DMS114 treated with DMSO at 0.1 percent for 48 hours (cell line): ENCODE measurements around the gene MGAT5.

ENCODE experiments used
- DNase-seq: peaks from one replicate; lab custom pipeline; 2025; ENCODE audit not compliant: unreplicated experiment; lab: John Stamatoyannopoulos, UW

Gene MGAT5

DNA sequence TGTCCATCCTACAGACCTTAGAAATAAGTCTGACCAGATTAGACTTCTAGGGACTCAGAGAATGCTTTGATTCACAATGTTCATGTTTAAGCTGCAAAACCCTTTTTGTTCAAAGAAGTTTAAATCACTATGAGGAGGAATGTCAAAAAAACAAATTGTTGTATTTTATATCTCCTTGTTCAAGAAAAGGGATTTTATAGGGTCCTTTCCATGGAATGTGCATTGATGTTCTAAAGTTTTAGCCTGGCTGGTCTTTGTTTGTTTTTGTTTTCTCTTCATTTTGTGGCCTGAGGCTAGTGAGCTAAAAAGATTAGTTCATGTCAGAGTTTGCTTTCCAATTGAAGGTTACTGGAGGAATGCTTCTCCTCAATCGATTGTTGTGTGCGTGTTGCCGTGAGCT is 77.2 kb downstream of the MGAT5 start:
- no peak for DNase-seq

DNA sequence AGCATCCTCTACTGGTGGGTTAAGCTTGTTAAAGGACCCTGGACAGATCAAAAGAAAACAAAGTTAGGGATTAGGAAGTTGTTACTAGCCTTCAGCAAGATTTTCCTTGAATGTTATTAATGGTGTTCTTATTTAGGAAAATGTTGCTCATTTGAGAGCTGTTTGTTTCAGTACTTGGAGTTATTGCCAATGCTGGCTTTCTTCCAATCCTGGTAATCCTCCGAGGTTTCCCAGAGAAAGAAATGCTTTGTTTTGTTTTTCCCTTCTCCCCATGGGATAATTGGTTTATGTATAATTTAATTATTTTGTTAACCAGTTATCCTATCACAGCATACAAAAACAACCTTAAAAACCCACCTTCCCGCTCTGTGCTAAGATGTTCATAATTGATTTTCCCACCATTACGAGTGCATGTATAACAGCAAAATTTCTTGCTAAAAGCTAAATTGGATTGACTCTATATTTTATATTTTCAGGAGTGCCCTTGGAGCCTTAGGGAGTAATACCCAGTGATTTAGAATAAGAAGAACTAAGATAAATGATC is 79.8 kb downstream of the MGAT5 start:
- no peak for DNase-seq

DNA sequence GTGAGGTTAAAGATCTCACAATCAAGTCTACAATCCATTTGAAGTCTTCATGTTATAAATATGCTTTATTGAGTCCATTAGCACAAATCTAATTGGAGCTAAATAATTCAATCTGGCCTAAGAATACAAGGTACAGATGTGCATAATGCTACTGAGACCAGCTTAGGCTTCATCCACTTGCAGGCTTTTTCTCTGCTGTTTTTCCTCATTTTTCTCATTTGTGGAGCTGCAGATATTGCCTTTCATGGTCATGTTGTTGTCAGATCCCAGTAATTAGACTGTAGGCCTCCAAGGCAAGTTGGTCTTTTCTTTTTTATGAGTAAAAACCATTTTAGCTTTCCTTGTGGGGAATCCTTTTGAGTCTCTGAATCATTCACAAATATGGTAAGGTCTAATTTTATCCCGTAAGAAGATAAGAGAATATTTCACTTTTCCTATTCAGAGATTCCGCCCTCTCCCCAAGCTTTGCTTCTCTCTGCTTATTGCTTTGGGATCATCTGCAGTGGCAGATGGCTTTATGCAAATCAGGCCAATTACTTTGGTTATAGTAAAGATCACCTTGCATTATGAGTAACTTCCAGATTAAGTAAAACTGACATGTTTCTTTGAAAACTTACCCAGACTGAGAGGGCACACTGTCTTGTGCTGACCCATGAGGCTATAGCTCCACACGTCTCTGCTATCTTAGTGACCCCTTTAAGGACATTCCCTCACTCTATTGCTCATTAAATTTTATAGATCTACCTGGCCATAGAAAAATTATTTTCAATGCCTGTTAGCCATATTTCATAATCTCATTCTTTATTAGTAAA is 80.9 kb downstream of the MGAT5 start:
- no peak for DNase-seq

DNA sequence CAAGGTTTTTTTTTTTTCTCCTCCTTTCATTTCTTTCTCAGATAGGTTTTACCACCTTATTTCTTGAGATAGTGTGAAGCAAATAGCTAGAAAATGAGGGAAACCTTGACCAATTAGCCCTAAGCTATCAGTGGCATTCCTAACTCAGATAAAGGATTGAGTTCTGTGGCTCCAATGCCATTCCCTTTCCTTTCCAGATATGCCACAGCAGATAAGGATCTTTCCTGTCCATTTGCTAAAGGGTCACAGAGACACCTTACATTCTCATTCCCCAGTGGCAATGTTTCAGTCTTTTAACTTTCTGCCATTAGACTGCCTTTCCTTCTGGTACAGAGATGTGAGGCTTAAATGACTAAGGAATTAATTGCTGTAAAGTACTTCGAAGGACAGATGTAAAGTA is 81.7 kb downstream of the MGAT5 start:
- DNase-seq = no peak

DNA sequence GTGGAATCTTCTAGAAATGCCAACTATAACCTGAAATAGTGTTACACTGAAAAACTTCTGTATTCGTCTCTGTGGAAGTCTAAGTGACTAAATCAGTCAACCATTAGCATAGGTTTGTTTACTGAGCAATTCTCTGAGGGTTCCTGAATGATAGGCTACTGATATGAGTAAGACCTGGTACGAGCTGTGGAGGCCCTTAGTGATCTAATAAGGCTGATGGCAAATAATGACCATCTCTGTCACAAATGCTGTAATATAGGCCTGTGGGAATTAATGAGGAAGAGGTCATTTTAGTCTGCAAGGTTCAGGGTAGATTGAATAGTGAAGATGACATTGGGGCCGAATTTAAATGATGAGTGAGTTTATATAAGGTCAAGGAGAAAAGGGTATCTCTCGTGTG is 82.5 kb downstream of the MGAT5 start:
- DNase-seq = no peak

DNA sequence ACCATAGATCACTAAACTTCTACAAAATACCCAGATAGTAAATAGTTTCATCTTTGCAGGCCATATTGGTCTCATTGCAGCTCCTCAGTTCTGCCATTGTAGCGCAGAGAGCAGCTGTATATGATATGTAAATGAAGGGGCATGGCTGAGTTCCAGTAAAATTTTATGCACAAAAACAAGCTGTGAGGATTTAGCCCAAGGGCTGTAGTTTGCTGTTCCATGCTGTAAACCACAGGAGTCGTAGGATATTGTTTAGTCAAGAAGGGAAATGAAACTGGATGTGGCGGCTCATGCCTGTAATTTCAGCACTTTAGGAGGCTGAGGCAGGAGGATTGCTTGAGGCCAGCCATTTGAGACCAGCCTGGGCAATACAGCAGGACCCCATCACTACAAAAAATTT is 83.0 kb downstream of the MGAT5 start:
- DNase-seq = no peak

DNA sequence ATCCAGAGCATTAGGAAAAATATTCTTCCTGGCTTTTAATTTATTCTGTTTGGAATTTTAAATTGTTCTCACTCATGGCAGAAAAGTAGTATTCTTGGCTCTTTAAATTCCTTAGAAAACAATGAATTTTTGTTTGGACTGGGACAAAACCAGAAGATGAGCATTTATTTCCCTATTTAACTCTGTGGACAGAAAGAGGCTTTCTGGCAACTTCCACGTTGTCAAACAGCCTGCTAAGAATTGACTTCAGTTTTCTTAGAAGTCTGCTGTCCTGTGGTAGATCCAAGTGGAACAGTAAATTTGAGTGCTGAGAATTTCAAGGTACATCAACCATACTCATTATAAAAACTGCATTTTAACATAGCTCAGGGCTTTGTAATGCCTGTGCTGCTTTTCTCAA is 83.8 kb downstream of the MGAT5 start:
- DNase-seq = no peak

DNA sequence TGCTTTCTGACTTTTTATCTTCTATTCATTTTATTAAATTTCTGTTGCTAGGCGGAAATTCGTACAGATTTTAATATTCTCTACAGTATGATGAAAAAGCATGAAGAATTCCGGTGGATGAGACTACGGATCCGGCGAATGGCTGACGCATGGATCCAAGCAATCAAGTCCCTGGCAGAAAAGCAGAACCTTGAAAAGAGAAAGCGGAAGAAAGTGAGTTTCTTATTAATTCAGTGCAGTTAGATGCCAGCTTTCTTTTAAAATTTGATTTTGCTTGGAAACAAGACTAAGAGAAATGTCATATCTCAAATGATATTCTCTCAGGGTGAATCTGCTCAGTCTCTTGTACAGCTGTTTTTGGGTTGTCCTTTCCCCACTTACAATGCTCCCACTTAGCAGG is 84.3 kb downstream of the MGAT5 start:
- no peak for DNase-seq

DNA sequence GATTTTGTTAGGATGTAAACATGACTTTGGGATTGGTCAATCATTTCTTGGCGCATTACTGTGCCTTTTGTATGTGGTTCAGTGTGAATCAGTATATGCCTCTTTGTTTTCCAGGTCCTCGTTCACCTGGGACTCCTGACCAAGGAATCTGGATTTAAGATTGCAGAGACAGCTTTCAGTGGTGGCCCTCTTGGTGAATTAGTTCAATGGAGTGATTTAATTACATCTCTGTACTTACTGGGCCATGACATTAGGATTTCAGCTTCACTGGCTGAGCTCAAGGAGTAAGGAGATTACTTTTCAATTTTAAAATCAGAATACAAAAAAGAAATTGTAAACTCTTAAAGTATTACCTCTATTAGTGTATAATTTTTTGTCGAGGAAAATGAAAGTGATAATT is 87.6 kb downstream of the MGAT5 start:
- DNase-seq = no peak

DNA sequence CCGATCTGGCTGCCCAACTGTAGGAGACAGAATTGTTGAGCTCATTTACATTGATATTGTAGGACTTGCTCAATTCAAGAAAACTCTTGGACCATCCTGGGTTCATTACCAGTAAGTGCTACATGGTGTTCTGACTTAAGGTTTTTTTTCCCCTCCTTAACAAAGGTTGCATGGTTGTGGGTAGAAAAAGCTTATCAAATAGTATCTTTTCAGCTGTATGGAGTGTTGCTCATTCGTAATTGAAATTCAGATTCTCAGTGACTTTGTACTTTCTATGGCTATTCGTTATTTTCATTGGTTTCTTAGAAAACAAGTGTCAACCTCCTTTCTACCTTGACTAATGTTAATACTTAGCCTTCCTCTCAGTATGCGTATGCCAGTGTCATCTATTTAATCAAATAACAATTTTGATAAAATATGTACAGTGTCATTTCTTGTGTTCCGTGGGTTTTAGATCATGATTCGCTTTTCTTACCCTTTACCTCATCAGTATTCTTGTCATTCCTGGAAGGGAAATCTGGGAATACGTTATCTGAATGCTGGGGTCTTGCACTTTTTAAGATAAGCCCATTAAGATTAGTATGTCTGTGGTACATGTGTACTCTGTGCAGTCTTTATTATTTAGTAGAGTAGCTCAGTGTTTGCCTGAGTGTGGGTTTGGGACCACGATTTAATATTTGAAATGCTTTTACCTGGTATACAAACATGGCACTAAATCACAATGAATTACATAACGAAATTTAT is 91.3 kb downstream of the MGAT5 start:
- DNase-seq = no peak

DNA sequence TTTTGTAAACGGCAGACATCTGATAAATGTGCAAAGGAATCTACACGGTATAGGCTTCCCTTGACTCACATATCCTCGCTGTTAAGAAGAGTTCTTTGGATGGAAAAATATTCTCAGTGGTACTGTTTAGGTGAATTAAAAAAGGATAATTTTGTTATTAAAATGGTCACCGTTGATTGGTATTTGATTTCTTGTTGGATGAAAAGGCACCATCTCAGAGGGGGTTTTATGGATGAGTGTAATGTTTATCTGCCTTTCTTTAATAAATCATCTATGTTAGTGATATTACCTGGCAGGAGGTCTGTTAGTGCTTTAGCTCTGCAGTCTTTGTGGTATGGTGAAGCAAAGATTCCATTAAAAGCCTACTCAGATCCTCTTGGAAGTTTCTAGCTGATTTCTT is 92.3 kb downstream of the MGAT5 start:
- DNase-seq = no peak

DNA sequence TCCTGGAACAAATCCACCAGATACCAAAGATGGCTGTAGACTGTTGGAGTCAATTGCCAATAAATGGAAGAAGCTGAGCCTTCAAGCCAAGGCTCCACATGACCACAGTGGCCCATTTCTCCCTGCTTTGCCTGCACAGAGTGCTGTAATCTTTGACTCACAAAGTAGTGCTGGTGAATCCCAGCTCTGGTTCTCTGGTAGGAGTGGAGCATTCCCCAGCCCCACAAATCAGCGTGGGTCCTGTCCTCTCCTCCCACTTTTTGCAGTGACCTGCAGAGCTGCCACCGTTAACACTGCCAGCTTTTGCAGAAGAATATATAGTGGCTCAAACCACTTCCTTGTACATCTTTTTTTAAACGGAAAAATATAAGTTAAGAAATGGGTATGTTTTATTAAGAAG is 93.9 kb downstream of the MGAT5 start:
- no peak for DNase-seq

DNA sequence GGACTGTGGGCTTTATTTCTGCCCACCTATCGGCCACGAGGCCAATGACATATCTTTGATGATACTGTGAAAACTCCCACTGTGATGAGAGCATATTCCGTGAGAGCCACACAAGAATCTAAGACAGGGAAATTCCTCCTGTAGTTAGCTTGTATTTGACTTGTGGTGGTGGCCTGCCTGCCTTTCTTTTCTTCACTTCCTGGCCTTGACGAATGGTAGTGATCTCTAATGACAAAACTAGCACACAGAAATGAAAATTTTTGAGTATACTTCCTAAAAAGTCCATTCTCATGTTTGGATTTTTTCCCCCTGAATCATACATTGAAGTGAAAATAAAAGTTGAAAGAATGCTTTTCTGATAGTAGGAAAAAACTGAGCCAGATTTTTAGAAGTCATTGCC is 94.4 kb downstream of the MGAT5 start:
- no peak for DNase-seq

DNA sequence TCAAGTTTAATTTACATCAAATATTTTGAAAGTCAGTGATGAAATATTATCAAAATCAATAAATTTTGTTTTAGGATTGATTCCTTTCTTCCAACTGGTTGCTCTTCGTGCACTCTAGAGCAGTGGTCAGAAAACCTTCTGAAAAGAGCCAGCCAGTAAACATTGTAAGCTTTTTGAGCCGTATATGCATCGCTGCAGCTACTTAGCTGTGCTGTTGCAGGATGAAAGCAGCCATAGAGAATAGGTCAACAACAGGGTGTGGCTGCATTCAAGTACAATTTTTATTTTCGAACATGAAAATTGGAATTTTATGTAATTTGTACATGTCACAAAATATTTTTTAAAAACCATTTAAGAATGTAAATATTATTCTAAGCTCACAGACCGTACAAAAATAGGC is 94.9 kb downstream of the MGAT5 start:
- no peak for DNase-seq

DNA sequence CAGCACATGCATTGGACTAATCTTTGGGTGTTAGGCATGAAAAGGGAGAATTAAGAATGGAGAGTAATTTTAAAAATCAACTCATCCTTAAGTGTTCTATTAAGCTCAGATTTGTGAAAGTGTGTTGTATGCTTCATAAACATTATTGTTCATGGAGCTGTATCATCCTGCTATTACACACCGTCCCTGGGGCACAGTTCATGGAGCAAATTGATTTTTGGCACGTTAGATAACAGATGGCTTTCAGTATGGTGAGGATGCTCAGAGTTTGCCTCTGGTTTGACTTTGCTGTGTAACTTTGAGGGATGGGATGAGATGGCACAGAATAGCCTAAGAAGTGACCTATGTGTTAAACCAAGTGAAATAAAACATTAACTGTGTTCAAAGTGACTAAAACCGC is 97.1 kb downstream of the MGAT5 start:
- DNase-seq = no peak

DNA sequence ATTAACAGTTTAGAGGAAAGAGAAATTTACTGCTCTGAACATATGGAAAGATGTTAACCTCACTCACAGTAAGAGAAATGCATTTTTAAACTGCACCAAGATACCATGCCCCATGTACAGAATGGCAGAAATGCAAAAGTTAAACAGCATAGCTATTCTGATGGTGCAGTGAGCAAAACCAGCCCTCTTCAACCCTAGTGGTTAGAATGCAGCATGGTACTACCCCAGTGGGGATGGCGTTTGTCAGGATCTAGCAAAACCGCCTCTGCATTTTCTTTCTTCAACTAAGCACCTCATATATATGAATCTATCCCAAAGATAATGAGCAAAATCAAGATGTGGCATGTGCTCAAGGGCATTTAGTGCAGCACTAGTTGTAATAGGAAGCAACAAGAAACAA is 98.0 kb downstream of the MGAT5 start:
- no peak for DNase-seq

DNA sequence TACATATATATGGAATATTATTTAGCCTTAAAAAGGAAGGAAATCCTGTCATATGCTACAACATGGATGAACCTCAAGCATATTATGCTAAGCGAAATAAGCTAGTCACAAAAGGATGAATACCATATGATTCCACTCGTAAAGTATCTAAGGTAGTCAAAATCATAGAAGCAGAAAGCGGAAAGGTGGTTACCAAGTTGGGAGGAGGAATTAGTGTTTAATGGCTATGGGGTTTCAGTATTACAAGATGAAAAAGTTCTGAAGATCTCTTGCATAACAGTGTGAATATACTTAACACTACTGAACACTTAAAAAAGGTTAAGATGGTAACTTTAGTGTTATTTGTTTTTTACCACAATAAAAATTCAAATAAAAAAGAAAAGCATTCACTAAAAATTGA is 99.0 kb downstream of the MGAT5 start:
- DNase-seq = no peak

DNA sequence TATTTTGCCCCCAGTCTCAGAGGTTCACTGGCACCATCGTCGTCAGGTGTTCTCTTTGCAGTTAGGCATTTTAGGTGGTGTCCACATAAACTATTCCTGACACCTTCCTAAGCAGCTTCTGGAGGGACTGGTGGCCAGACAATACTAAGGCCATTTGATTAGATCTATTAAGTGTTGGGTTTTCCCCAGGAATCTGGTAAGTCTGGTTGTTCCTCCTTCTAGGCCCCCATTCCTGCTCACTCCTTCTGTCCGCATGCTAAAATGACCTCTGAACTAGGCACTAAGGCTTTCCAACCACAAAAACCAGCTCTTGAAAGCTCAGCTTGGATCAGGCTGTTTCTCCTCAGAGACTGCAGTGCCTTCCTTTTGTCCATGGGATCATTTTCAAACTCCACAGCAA is 100.7 kb downstream of the MGAT5 start:
- DNase-seq = no peak

DNA sequence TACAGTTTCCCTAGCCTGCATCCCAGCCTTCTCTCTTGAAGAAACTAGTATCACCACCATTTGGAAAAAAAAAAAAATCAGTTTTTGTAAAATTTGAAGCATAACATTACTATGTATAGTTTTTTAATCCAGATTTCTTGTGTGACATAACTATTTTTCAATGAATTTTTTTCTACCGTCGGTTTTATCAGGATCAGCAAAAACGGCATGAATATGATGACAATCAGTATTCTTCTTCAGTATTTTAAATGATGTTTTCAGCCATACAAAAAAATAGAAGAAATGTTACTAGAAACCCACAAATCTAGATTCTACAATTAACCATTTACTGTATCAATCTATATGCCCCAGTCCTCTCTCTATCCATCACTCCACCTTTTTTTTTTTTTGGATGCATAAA is 103.9 kb downstream of the MGAT5 start:
- DNase-seq = no peak

DNA sequence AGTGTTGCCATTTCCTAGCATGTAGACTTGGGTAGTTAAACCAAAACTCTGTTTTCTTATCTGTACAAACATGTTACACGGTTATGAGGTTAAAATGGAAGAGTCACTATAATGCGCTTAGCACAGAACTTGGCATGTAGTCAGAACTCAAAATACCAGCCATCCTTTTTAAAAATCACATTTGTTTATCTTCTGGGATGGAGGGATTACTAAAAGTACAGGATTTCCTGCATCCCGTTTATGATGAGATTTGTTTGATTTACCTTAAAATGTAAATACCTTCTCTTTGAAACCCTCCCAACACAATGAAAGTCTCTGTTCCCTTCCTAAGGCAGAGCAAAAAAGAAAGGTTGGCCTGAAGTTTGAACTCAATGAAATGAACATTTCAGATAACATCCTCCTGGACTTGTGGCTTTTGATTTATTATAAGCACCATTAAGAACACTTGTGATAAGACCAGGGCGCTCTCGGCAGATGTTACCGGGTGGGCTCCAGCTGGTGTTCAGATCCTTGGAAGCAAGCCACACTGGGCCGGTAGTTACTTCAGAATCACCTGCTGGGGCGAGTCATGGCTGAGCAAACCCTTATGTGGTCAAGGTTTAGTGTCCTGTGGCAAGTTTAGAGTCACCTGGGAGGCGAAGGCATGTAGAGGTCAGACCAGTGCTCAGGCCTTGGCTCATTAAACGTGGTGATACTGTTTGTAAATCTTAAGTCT is 105.7 kb downstream of the MGAT5 start:
- DNase-seq = no peak

DNA sequence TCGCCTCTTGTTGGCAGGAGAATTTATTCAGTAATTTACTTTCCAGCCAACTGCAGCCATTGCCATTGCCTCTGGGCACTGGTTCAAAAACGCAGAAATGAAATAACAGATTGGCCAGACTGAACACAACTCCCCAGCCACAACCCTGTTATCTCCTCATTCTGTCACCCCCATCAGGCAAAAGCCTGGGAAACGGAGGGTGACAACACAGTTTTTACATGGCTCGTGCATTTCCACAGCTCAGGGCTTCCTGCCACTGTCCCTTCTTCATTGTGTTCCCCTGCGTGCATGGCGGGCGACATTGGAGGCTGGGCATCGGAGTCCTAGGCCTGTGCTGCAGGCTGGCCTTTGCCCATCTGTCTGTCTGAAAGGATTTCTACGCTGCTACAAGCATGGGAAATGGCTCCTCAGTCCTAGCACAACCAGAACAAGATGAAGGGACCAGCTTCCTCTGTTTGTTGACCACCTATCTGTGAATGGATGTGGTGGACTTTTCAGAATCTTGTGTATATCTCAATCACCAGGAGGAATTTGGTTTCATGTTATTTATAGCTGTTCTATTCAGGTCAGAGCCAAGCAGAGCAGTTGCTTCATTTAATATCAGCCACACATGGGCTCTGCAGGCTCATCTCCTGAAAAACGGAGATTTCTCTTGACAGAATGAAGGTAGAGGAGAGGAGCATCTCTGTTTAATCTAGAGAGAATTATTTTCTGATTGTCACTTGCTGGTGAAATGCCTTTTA is 107.0 kb downstream of the MGAT5 start:
- DNase-seq = no peak
